OCI-LY7 (cell line): ENCODE data around the gene FNBP1. TPM values are rescaled to one million over a fixed set of nuclear protein-coding genes. Genes with fewer than 3 reads are reported as not detected.
A peak's percentile ranks its signal among the peaks of the same experiment; 100 is the strongest.

Experiments
- BruUV-seq: library from RNA; stranded (reverse); fragments of 400-500 nt; replicated peaks from 2 replicates; lab custom pipeline; 2021; lab: Mats Ljungman, UMichigan
- CTCF ChIA-PET: fragments of 300-600 bp; sonication (Branson Sonifier 250); formaldehyde crosslinking; loops from one replicate; lab custom pipeline; 2022; ENCODE audit warnings: antibody characterized with exemption; ENCODE audit not compliant: unreplicated experiment; lab: Charles Lee
- POLR2A ChIA-PET: fragments of 300-600 bp; sonication (Branson Sonifier 250); formaldehyde crosslinking; loops from one replicate; lab custom pipeline; 2022; ENCODE audit warnings: antibody characterized with exemption; lab: Charles Lee
- DNase-seq: peaks from one replicate; pipeline ENCODE4 v3.0.0-alpha.2; 2015; ENCODE audit warnings: low spot score
- H2AFZ ChIP-seq: fragments of 200-600 bp; sonication (generic), shearing (Covaris generic); 2 replicates; pipeline ENCODE4 v1.6.1; 2014; ENCODE audit warnings: mild to moderate bottlenecking, antibody characterized with exemption, low read length, moderate library complexity
- H3K27ac ChIP-seq: fragments of 200-600 bp; sonication (generic); 2 replicates; pipeline ENCODE4 v1.5.1; 2014; ENCODE audit warnings: mixed run types, low read depth, mild to moderate bottlenecking, moderate library complexity, low read length, inconsistent platforms; ENCODE audit not compliant: poor library complexity, severe bottlenecking
- H3K36me3 ChIP-seq: fragments of 200-600 bp; sonication (generic); 2 replicates; pipeline ENCODE4 v1.6.1; 2014; ENCODE audit warnings: mild to moderate bottlenecking, antibody characterized with exemption, low read length, moderate library complexity, mixed read lengths; ENCODE audit not compliant: insufficient read depth
- H3K4me1 ChIP-seq: fragments of 200-600 bp; sonication (generic); 2 replicates; pipeline ENCODE4 v1.5.1; 2014; ENCODE audit warnings: mild to moderate bottlenecking, low read length; ENCODE audit not compliant: insufficient read depth, poor library complexity, severe bottlenecking
- H3K4me2 ChIP-seq: fragments of 200-600 bp; sonication (generic); 2 replicates; pipeline ENCODE4 v1.6.1; 2014; ENCODE audit warnings: mild to moderate bottlenecking, low read length
- H3K4me3 ChIP-seq: fragments of 200-600 bp; sonication (generic); 2 replicates; pipeline ENCODE4 v1.5.1; 2014; ENCODE audit warnings: mild to moderate bottlenecking, low read depth, low read length; ENCODE audit not compliant: poor library complexity, severe bottlenecking
- H3K79me2 ChIP-seq: fragments of 200-600 bp; sonication (generic); 2 replicates; pipeline ENCODE4 v1.6.1; 2016; ENCODE audit warnings: low read depth, mild to moderate bottlenecking, low read length, moderate library complexity, mixed read lengths; ENCODE audit not compliant: insufficient read depth
- H3K9me2 ChIP-seq: fragments of 200-600 bp; sonication (generic); 2 replicates; pipeline ENCODE4 v1.6.1; 2016; ENCODE audit warnings: mild to moderate bottlenecking, low read length, mixed read lengths; ENCODE audit not compliant: insufficient read depth
- H3K9me3 ChIP-seq: fragments of 200-600 bp; sonication (generic); 2 replicates; pipeline ENCODE4 v1.6.1; 2014; ENCODE audit warnings: mild to moderate bottlenecking, mixed run types, low read length, mixed read lengths
- H4K20me1 ChIP-seq: fragments of 200-600 bp; sonication (generic); 2 replicates; pipeline ENCODE4 v1.6.1; 2014; ENCODE audit warnings: mild to moderate bottlenecking, antibody characterized with exemption, low read length, moderate library complexity, mixed read lengths; ENCODE audit not compliant: insufficient read depth
- CTCF ChIP-seq: fragments of 200-600 bp; sonication (generic); conservative IDR thresholded peaks from 2 replicates; pipeline ENCODE4 v1.5.1; 2014; ENCODE audit warnings: mild to moderate bottlenecking, antibody characterized with exemption, low read length, moderate library complexity, mixed read lengths
- EZH2phosphoT487 ChIP-seq: fragments of 200-600 bp; sonication (generic); IDR thresholded peaks from 2 replicates; pipeline ENCODE4 v1.6.1; 2018; ENCODE audit warnings: low read depth, borderline replicate concordance, mild to moderate bottlenecking, mixed run types, antibody characterized with exemption, low read length, moderate library complexity, mixed read lengths
- intact Hi-C: fragments of 100-400 bp; cut with micrococcal nuclease; formaldehyde crosslinking; loops from one replicate; pipeline ENCODE4 v1.10.0; 2022; ENCODE audit not compliant: unreplicated experiment
- total RNA-seq, 2 experiments: library from RNA; depleted of rRNA in 1 of 2; stranded (reverse); fragments of >200 nt in 1 of 2; shearing (Covaris generic) in 1 of 2; gene quantifications; 2 replicates each; pipeline ENCODE4 v1.2.3, GENCODE V29; 2014 to 2022

FNBP1 gene
- total RNA-seq, 2 experiments from 2014 or later, result 93.3 to 164 TPM

- Histone ChIP-seq H2AFZ (no peak overlapping the region), H3K4me1 (peaks cover 87% of the 10 kb centered on the region), H3K79me2 (peaks cover 100% of the 10 kb centered on the region), H3K27ac (peak overlapping the region; percentile 96), H3K4me3 (peak overlapping the region; percentile 47), H3K9me3 (no peaks in the 10 kb centered on the region), H3K36me3 (peaks cover 48% of the 10 kb centered on the region), H3K4me2 (peak overlapping the region; percentile 74), H3K9me2 (no peaks in the 10 kb centered on the region), H4K20me1 (no peaks in the 10 kb centered on the region)
- TF ChIP-seq EZH2phosphoT487 (no peak), CTCF (no peak)
- ChIA-PET CTCF (interaction anchor here (1.3 kb wide), 1 partner anchor 33 kb away, joined by 5 read pairs; no protein-coding TSS in a partner anchor), POLR2A (interaction anchor here (1.0 to 6.8 kb wide), 12 partner anchors 8 to 110 kb away, joined by 3 to 42 read pairs (median 5); no protein-coding TSS in a partner anchor)
- DNase-seq, result no peak
- intact Hi-C loops, result no loop called here
- no TSS peak for BruUV-seq
Observed at GRCh38 chr9:129996161-129996830, 46.7 kb downstream of the FNBP1 start.

- Histone ChIP-seq H2AFZ (no peak overlapping the region; the same call in 1 of the 2 replicates), H3K4me3 (peak overlapping the region; percentile 47), H3K4me1 (peaks cover 94% of the 10 kb centered on the region), H3K4me2 (peak overlapping the region; percentile 74), H4K20me1 (no peaks in the 10 kb centered on the region), H3K9me3 (no peaks in the 10 kb centered on the region), H3K79me2 (peaks cover 100% of the 10 kb centered on the region), H3K36me3 (peaks cover 44% of the 10 kb centered on the region), H3K27ac (peak overlapping the region; percentile 96), H3K9me2 (no peaks in the 10 kb centered on the region)
- TF ChIP-seq EZH2phosphoT487 (no peak), CTCF (no peak)
- POLR2A ChIA-PET, result interaction anchor here (0.6 to 6.8 kb wide), 15 partner anchors 9 to 271 kb away, joined by 3 to 42 read pairs (median 5); no protein-coding TSS in a partner anchor
- intact Hi-C loops, result loop anchor here (2.0 kb wide), 1 partner anchor 43 kb away; no protein-coding TSS in a partner anchor
- CTCF ChIA-PET, result interaction anchor here (1.3 kb wide), 1 partner anchor 34 kb away, joined by 5 read pairs; no protein-coding TSS in a partner anchor
- BruUV-seq, result no TSS peak
- DNase-seq, result peak; percentile 48
Observed at GRCh38 chr9:129995409-129996160, 47.4 kb downstream of the FNBP1 start.
